AG04450 (cell line): ENCODE measurements around the gene TRPC3. TPM values are rescaled to one million over a fixed set of nuclear protein-coding genes. Genes with fewer than 3 reads are reported as not detected.

ENCODE experiments used
- CTCF ChIA-PET: fragments of 300-600, 350-600 bp; formaldehyde crosslinking; extraction: SDS; loops from one replicate; lab custom pipeline; 2022; ENCODE audit warnings: antibody characterized with exemption, inconsistent platforms; lab: Charles Lee
- POLR2A ChIA-PET: fragments of 350-600 bp; formaldehyde crosslinking; extraction: SDS; loops from one replicate; lab custom pipeline; 2021; ENCODE audit warnings: antibody characterized with exemption, inconsistent platforms; lab: Yijun Ruan, JAX
- DNase-seq: peaks from one replicate; pipeline ENCODE4 v3.0.0-alpha.2; 2011; ENCODE audit warnings: low read depth, low spot score
- H3K27ac ChIP-seq: one replicate; pipeline ENCODE4 v1.5.1; 2012; ENCODE audit warnings: low read depth, low read length, control low read depth
- H3K27me3 ChIP-seq: one replicate; pipeline ENCODE4 v1.6.0; 2012; ENCODE audit warnings: low read length; ENCODE audit not compliant: control insufficient read depth, insufficient read depth
- H3K4me3 ChIP-seq: 2 replicates; pipeline ENCODE4 v1.5.1; 2011; ENCODE audit warnings: mild to moderate bottlenecking, low read depth, low read length, control low read depth
- H3K9me3 ChIP-seq: 2 replicates; pipeline ENCODE4 v1.5.1; 2012; ENCODE audit warnings: low read length; ENCODE audit not compliant: control insufficient read depth, insufficient read depth
- polyA plus RNA-seq: library from polyadenylated mRNA; depleted of rRNA; stranded (reverse); fragments of >200 nt; gene quantifications from 2 replicates; pipeline ENCODE4 v1.2.3, GENCODE V29; 2011
- TF ChIP-seq, protein P1 (sequence below): IDR thresholded peaks from 2 replicates; pipeline ENCODE4 v1.5.1; 2011; ENCODE audit warnings: low read depth, low read length, control low read depth, inconsistent platforms

Gene TRPC3
- polyA plus RNA-seq, 1 experiment: 2.3 TPM

GRCh38 chr4:121990489-121990888 lies 38.6 kb upstream of the TRPC3 start:
- DNase-seq: no peak
- Histone ChIP-seq H3K4me3 (no peak overlapping the region), H3K9me3 (no peaks in the 10 kb centered on the region), H3K27ac (no peak overlapping the region), H3K27me3 (no peaks in the 10 kb centered on the region)
- TF ChIP-seq, protein P1, sequence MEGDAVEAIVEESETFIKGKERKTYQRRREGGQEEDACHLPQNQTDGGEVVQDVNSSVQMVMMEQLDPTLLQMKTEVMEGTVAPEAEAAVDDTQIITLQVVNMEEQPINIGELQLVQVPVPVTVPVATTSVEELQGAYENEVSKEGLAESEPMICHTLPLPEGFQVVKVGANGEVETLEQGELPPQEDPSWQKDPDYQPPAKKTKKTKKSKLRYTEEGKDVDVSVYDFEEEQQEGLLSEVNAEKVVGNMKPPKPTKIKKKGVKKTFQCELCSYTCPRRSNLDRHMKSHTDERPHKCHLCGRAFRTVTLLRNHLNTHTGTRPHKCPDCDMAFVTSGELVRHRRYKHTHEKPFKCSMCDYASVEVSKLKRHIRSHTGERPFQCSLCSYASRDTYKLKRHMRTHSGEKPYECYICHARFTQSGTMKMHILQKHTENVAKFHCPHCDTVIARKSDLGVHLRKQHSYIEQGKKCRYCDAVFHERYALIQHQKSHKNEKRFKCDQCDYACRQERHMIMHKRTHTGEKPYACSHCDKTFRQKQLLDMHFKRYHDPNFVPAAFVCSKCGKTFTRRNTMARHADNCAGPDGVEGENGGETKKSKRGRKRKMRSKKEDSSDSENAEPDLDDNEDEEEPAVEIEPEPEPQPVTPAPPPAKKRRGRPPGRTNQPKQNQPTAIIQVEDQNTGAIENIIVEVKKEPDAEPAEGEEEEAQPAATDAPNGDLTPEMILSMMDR: no peak
- POLR2A ChIA-PET: interaction anchor here (1.3 kb wide), 1 partner anchor 20 kb away, joined by 3 read pairs; no protein-coding TSS in a partner anchor
- CTCF ChIA-PET: interaction anchor here (1.1 kb wide), 1 partner anchor 37 kb away, joined by 3 read pairs; no protein-coding TSS in a partner anchor

- TF ChIP-seq, protein P1: no peak
- POLR2A ChIA-PET: interaction anchor here (1.3 kb wide), 1 partner anchor 21 kb away, joined by 3 read pairs; no protein-coding TSS in a partner anchor
- H3K4me3 ChIP-seq: no peak overlapping the region
- no peak for DNase-seq
- CTCF ChIA-PET: interaction anchor here (0.8 to 1.1 kb wide), 2 partner anchors 36 to 40 kb away, joined by 3 to 5 read pairs; no protein-coding TSS in a partner anchor
- no peaks in the 10 kb centered on the region for H3K9me3 ChIP-seq
- H3K27me3 ChIP-seq: no peaks in the 10 kb centered on the region
- H3K27ac ChIP-seq: no peak overlapping the region
These were observed 37.9 kb upstream of the TRPC3 start for GRCh38 chr4:121989715-121990114.

DNA sequence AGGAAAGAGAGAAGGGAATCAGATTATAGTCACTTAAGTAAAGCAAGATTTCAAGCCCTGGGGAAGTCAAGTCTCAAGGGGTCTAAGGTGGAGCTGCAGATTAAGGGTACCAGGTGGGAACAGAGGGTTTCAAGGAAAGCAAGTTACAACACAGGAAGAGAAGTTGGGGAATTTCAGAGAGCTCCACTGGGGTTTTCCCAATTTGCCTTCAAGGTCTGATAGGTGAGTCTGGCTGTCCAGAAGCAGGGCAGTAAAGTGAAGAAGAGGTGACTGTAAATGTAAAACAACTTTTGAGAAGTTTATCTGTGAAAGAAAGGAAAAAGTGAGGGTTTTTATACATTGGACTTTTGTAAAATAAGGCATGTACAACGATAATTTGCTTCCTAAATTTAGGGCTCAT lies 37.1 kb upstream of the TRPC3 start:
- no peak for DNase-seq
- Histone ChIP-seq H3K9me3 (no peaks in the 10 kb centered on the region), H3K27ac (no peak overlapping the region), H3K27me3 (no peaks in the 10 kb centered on the region), H3K4me3 (no peak overlapping the region)
- TF ChIP-seq, protein P1: no peak
- ChIA-PET CTCF (no interaction called here), POLR2A (no interaction called here)

DNA sequence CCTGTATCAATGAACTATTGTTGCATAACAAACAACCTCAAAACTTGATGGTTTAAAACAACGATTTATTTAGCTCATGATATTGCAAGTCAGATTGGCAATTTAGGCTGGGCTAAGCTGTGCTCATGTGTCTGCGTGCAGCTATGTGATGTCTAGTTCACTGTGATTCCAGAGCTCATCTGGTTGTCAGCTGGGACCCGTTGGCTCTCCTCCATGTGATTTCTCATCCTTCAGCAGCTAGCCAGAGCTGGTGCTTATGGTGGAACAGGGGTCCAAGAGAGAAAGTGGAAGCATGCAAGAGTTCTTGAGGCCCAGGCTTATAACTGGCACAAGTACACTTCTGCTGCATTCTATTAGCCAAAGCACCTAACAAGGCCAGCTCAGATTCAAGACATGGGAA lies 28.8 kb upstream of the TRPC3 start:
- H3K27me3 ChIP-seq: peaks cover 4% of the 10 kb centered on the region
- ChIA-PET CTCF (no interaction called here), POLR2A (no interaction called here)
- no peaks in the 10 kb centered on the region for H3K9me3 ChIP-seq
- no peak overlapping the region for H3K4me3 ChIP-seq
- peak; percentile 18 for DNase-seq
- TF ChIP-seq, protein P1: no peak
- H3K27ac ChIP-seq: no peak overlapping the region

GRCh38 chr4:121978172-121978516 lies 26.3 kb upstream of the TRPC3 start:
- ChIA-PET CTCF (no interaction called here), POLR2A (interaction anchor here (0.6 kb wide), 1 partner anchor 21 kb away, joined by 4 read pairs; no protein-coding TSS in a partner anchor)
- H3K9me3 ChIP-seq: no peaks in the 10 kb centered on the region
- TF ChIP-seq, protein P1: no peak
- H3K4me3 ChIP-seq: no peak overlapping the region
- no peak for DNase-seq
- no peak overlapping the region for H3K27ac ChIP-seq
- peaks cover 4% of the 10 kb centered on the region for H3K27me3 ChIP-seq
